GM12878 (cell line): ENCODE data around the gene MGLL. TPM values are rescaled to one million over a fixed set of nuclear protein-coding genes. Genes with fewer than 3 reads are reported as not detected.

ENCODE experiments used
- ATAC-seq: fragments of 200-7000 bp; cut with Tn5 transposase; 3 replicates; pipeline ENCODE4 v1.9.1; 2020; ENCODE audit warnings: mild to moderate bottlenecking, moderate library complexity
- BruUV-seq: library from RNA; stranded (reverse); fragments of 400-500 nt; replicated peaks from 2 replicates; lab custom pipeline; 2021; lab: Mats Ljungman, UMichigan
- CTCF ChIA-PET: fragments of 300-600 bp; sonication (Branson Sonifier 250); formaldehyde crosslinking; extraction: SDS; loops from one replicate; lab custom pipeline; 2021; ENCODE audit warnings: inconsistent platforms; lab: Yijun Ruan, JAX
- POLR2A ChIA-PET: fragments of 350-600 bp; formaldehyde crosslinking; extraction: SDS; loops from one replicate; lab custom pipeline; 2021; ENCODE audit warnings: inconsistent platforms; lab: Charles Lee
- RAD21 ChIA-PET: fragments of 300-600 bp; sonication (Branson Sonifier 250); formaldehyde crosslinking; loops from one replicate; lab custom pipeline; 2023; ENCODE audit warnings: antibody characterized with exemption; ENCODE audit not compliant: unreplicated experiment; lab: Charles Lee
- SMC1A ChIA-PET: fragments of 300-600 bp; sonication (Branson Sonifier 250); formaldehyde crosslinking; loops from one replicate; lab custom pipeline; 2023; ENCODE audit not compliant: unreplicated experiment, uncharacterized antibody; lab: Charles Lee
- DNase-seq: peaks from one replicate; pipeline ENCODE4 v3.0.0-alpha.2; 2011; ENCODE audit warnings: low read depth, low spot score
- FAIRE-seq: peaks from 3 replicates; lab custom pipeline; 2011; peaks lifted over from hg19 to GRCh38; lab: Jason Lieb, UNC
- H2AFZ ChIP-seq: 2 replicates; pipeline ENCODE4 v1.6.0; 2011; ENCODE audit warnings: low read depth, low read length, control low read depth; ENCODE audit not compliant: control insufficient read depth
- H3K27ac ChIP-seq: 2 replicates; pipeline ENCODE4 v1.5.1; 2011; ENCODE audit warnings: control low read depth; ENCODE audit not compliant: control insufficient read depth, insufficient read depth
- H3K27me3 ChIP-seq, 2 experiments: replicated peaks in 1 of 2; 2 replicates each; pipeline versions ENCODE4 v1.6.0 to v1.6.1; 2011; ENCODE audit warnings: low read length in 1 of 2; ENCODE audit not compliant: control insufficient read depth in 2 of 2, insufficient read depth in 2 of 2
- H3K36me3 ChIP-seq, 2 experiments: 2 replicates each; pipeline ENCODE4 v1.5.1; 2011; ENCODE audit warnings: low read length in 1 of 2; ENCODE audit not compliant: control insufficient read depth in 2 of 2, insufficient read depth in 2 of 2
- H3K4me1 ChIP-seq: 2 replicates; pipeline ENCODE4 v1.6.1; 2011; ENCODE audit warnings: mild to moderate bottlenecking, low read length, moderate library complexity, mixed read lengths; ENCODE audit not compliant: control insufficient read depth, insufficient read depth
- H3K4me2 ChIP-seq: 2 replicates; pipeline ENCODE4 v1.6.0; 2011; ENCODE audit warnings: control low read depth; ENCODE audit not compliant: control insufficient read depth, insufficient read depth
- H3K4me3 ChIP-seq: fragments of 200-600 bp; sonication (generic); 2 replicates; pipeline ENCODE4 v1.5.1; 2016
- H3K79me2 ChIP-seq: 2 replicates; pipeline ENCODE4 v1.6.0; 2011; ENCODE audit warnings: low read length; ENCODE audit not compliant: control insufficient read depth, insufficient read depth
- H3K9ac ChIP-seq: 2 replicates; pipeline ENCODE4 v1.8.0; 2011; ENCODE audit warnings: low read length, control low read depth, mixed read lengths; ENCODE audit not compliant: control insufficient read depth, insufficient read depth
- H3K9me3 ChIP-seq: replicated peaks from 3 replicates; pipeline ENCODE4 v1.5.1; 2011; ENCODE audit warnings: mild to moderate bottlenecking, low read length; ENCODE audit not compliant: control insufficient read depth, insufficient read depth
- H4K20me1 ChIP-seq: 2 replicates; pipeline ENCODE4 v1.6.0; 2011; ENCODE audit not compliant: control insufficient read depth, insufficient read depth
- E4F1 ChIP-seq: fragments of 450-650 bp; IDR thresholded peaks from 2 replicates; pipeline ENCODE4 v1.6.1; 2018; ENCODE audit warnings: borderline replicate concordance, mild to moderate bottlenecking; ENCODE audit not compliant: partially characterized antibody
- IKZF2 ChIP-seq, 2 experiments: fragments of 450-650 bp; IDR thresholded peaks; 2 replicates each; pipeline ENCODE4 v1.6.1; 2017; ENCODE audit warnings: mild to moderate bottlenecking in 2 of 2, moderate library complexity in 2 of 2
- MTA3 ChIP-seq: IDR thresholded peaks from 2 replicates; pipeline ENCODE4 v1.6.1; 2012; ENCODE audit warnings: low read length, inconsistent platforms, borderline replicate concordance
- WGBS: methylation state at CpG from one replicate; pipeline ENCODE4 v1.1.6; 2016; ENCODE audit warnings: low lambda C conversion rate; ENCODE audit not compliant: insufficient replicate concordance, insufficient coverage; ENCODE audit errors: missing lambda C conversion rate; 5-methylcytosine and 5-hydroxymethylcytosine counted together
- in situ Hi-C: fragments of 300-500 bp; cut with MboI; formaldehyde crosslinking; loops from 9 replicates; pipeline ENCODE4 v1.14.3; 2018; ENCODE audit warnings: mixed read lengths
- intact Hi-C: fragments of 100-400 bp; cut with micrococcal nuclease; formaldehyde crosslinking; loops from one replicate; pipeline ENCODE4 v1.14.2; 2022; ENCODE audit not compliant: unreplicated experiment
- polyA plus RNA-seq, 11 experiments: library from polyadenylated mRNA; depleted of rRNA in 4 of 11; unstranded in 6 of 11; stranded (reverse) in 5 of 11; fragments of >200 nt; fragmentation: Nextera tagmentation in 4 of 11; fragmentation: Illumina TruSeq in 1 of 11; extraction: Ambion mirVana in 4 of 11; extraction: Trizol in 1 of 11; gene quantifications; 1 replicate in 1 of 11; 2 replicates in 10 of 11; pipeline versions ENCODE4 v1.2.1 to v1.2.3, GENCODE V29; 2011 to 2016; ENCODE audit warnings: inconsistent platforms in 2 of 11, missing spikeins in 2 of 11, low read depth in 1 of 11
- total RNA-seq, 4 experiments: library from RNA; depleted of rRNA in 3 of 4; stranded (reverse); fragments of >200 nt in 3 of 4; fragmentation: Illumina TruSeq in 1 of 4; extraction: Trizol in 1 of 4; gene quantifications; 2 replicates each; pipeline versions ENCODE4 v1.2.1 to v1.2.3, GENCODE V29; 2013 to 2021
- TF ChIP-seq, protein P1 (sequence below): fragments of 450-650 bp; IDR thresholded peaks from 2 replicates; pipeline ENCODE4 v1.6.1; 2017; ENCODE audit warnings: mild to moderate bottlenecking, low read depth, inconsistent platforms; ENCODE audit not compliant: poor library complexity, severe bottlenecking

MGLL gene
- total and polyA plus RNA-seq, 10 of the 15 experiments (the other 5 are each of a cell fraction or from before 2014, with no cell fraction given), result 44.9 to 177 (median 72.9) TPM

GRCh38 chr3:127722091-127722784, 100.1 kb downstream of the MGLL start (continued):
- TF ChIP-seq, protein P1, sequence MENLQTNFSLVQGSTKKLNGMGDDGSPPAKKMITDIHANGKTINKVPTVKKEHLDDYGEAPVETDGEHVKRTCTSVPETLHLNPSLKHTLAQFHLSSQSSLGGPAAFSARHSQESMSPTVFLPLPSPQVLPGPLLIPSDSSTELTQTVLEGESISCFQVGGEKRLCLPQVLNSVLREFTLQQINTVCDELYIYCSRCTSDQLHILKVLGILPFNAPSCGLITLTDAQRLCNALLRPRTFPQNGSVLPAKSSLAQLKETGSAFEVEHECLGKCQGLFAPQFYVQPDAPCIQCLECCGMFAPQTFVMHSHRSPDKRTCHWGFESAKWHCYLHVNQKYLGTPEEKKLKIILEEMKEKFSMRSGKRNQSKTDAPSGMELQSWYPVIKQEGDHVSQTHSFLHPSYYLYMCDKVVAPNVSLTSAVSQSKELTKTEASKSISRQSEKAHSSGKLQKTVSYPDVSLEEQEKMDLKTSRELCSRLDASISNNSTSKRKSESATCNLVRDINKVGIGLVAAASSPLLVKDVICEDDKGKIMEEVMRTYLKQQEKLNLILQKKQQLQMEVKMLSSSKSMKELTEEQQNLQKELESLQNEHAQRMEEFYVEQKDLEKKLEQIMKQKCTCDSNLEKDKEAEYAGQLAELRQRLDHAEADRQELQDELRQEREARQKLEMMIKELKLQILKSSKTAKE, result no peak
- TF ChIP-seq, all 136 proteins: peak for 0

DNA sequence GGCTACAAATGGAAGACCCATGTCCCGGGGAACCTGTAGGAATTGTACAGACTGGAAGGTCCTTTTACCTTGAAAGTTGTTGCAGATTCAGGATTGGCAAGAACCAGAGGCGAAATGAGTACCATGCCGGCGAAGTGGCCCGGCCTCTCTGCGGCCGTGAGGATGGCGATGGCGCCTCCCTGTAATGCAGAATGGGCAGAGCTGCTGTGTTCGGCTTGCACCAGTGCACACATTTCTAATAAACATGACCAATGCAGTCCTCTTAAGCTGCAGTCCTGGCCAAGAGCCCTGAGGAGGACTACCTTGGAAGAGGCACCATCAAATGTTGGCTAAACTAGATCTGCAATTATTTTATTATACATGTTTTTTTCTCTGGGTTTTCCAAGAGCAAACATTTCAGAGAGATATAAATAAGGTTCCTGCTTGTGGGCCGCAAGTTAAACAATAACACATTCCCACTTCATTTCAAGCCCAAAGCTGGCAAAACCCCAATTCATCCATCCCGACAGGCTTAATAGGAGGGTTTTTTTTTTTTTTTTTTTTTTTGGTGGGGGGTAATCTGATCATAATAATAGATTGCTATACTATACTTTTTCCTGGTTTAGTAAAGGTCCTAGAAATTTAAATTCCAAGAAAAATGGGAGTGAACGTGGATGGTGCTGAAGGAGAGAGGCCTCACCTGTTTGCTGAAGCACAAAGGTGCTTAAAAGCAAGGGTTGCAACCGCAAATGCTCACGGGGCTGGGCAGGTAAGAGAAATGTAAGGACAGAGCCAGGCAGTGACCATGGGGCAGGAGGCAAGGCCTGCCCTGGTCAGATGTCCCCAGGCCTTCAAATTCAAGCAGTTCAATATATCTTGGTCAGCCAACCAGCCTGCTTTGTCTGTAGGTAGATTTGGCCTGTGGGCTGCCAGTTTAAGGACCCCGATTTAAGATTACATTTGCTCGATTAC, 101.1 kb downstream of the MGLL start:
- no peak overlapping the region for H3K4me3 ChIP-seq
- H3K36me3 ChIP-seq, result peaks cover 24 to 28% of the 10 kb centered on the region in 2 experiments
- WGBS, result 96% methylated on average over 17 of the region's 17 CpGs
- no TSS peak for BruUV-seq
- H3K9me3 ChIP-seq, result no peaks in the 10 kb centered on the region
- intact Hi-C loops, result no loop called here
- RAD21 ChIA-PET, result no interaction called here
- no peaks in the 10 kb centered on the region for H4K20me1 ChIP-seq
- ATAC-seq (no peak), DNase-seq (no peak), FAIRE-seq (no peak)
- H3K9ac ChIP-seq, result no peak overlapping the region
- POLR2A ChIA-PET, result interaction anchor here (0.6 kb wide), 1 partner anchor 174 kb away, joined by 3 read pairs; no protein-coding TSS in a partner anchor
- CTCF ChIA-PET, result no interaction called here
- H3K4me2 ChIP-seq, result no peak overlapping the region
- H3K27ac ChIP-seq, result no peak overlapping the region
- in situ Hi-C loops, result no loop called here
- H3K79me2 ChIP-seq, result peaks cover 6% of the 10 kb centered on the region
- no peak overlapping the region for H2AFZ ChIP-seq
- SMC1A ChIA-PET, result no interaction called here
- TF ChIP-seq IKZF2 (IDR thresholded peaks at IDR 0.05) (no peak), MTA3 (no peak), E4F1 (no peak)
- H3K4me1 ChIP-seq, result peaks cover 6% of the 10 kb centered on the region; the same call in 1 of the 2 replicates
- H3K27me3 ChIP-seq, result no peaks in the 10 kb centered on the region
